Measurements from ENCODE around the gene C10orf105. TPM values are rescaled to one million over a fixed set of nuclear protein-coding genes. Genes with fewer than 3 reads are reported as not detected.

The C10orf105 gene
- total RNA-seq, 2 experiments from 2014 or later, result 0.17 to 0.30 TPM

DNA sequence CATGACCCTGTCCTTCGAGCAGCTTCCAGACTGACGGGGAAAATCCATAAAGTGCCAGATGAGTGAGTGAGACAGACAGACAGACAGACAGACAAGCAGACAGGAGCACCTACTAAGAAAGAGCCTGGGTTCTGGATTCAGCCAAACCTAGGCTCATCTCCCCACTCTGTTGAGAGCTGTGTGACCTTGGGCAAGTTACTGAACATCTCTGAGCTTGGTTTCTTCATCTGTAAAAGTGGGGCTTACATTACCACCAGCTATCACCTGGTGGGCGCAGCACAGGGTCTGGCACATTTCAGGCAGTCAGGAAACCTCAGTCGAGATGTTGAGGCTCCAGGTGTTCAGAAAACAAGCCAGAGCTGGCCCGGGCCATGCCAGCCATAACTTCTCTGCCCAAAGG, 37.6 kb downstream of the C10orf105 start:
- H3K36me3 Mint-ChIP-seq, result no peaks in the 10 kb centered on the region
- H3K9me3 Mint-ChIP-seq, result no peaks in the 10 kb centered on the region
- H3K27me3 Mint-ChIP-seq, result no peaks in the 10 kb centered on the region
- no peak overlapping the region for H3K4me3 Mint-ChIP-seq
- ATAC-seq (ENCODE audit: low read depth) (no peak), DNase-seq (no peak)
- peaks cover 4% of the 10 kb centered on the region for H3K4me1 Mint-ChIP-seq
- H3K27ac Mint-ChIP-seq, result no peak overlapping the region
- POLR2A ChIA-PET, result no interaction called here

DNA sequence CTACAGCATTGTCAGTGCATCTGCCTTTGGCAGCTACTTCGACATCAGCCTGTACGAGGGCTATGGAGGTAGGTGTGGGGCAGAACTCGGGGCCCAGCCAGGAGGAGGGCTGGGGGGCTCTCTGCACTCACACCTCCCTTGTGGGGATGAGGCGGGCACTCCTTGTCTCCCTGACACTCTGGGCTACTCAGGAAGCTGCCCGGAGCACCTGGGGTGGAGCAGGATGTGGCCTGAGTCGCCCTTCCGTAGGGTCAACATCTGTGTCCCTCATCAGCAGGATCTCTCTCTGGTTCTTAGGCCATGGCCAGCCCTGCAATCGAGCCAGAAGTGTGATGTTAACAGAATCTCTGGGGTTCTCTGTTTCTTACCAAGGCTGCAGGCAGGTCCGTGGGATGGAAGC, 40.2 kb downstream of the C10orf105 start:
- POLR2A ChIA-PET, result interaction anchor here (0.8 kb wide), 1 partner anchor 15 kb away, joined by 3 read pairs; no protein-coding TSS in a partner anchor
- Mint-ChIP-seq H3K9me3 (no peaks in the 10 kb centered on the region), H3K4me3 (no peak overlapping the region), H3K4me1 (peaks cover under 1% of the 10 kb centered on the region), H3K36me3 (no peaks in the 10 kb centered on the region), H3K27ac (no peak overlapping the region), H3K27me3 (no peaks in the 10 kb centered on the region)
- ATAC-seq (ENCODE audit: low read depth), result no peak
- DNase-seq, result no peak

DNA sequence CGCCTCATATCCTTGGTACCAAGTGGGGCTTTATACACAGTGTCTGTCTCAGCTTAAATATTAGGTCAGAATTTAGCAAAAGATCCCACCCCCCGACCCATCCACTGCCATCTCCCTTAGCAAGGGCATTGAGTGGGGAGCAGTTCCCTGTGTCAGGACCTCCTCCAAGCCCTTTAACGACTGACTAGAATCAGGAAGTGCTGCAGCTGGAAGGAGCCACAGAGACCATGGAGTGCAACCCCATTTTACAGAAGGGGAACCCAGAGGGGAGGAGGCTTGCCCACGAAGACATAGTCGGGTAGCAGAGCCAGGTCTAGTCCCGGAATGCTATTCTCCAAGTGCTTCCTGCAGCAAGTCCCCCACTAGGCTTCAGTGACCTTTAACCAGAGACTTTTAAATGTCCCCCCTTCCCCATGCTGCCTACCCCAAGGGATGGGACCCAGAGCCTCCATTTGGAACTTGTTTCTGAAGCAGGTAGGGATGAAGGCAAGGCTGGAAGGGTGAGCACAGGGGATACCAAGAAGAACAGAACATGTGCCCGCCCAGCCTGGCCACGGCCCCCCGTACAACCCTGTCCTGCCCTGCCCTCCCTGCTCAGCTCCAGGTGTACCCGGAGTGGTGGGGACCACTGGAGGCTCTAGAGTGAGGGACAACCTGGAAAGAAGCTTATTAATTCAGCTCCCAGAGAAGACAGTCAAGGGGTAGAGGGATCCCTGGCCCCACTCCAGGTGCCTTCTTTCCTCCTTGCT, 41.3 kb downstream of the C10orf105 start:
- no peaks in the 10 kb centered on the region for H3K36me3 Mint-ChIP-seq
- H3K27ac Mint-ChIP-seq, result no peak overlapping the region
- H3K4me3 Mint-ChIP-seq, result no peak overlapping the region
- H3K9me3 Mint-ChIP-seq, result no peaks in the 10 kb centered on the region
- no peaks in the 10 kb centered on the region for H3K27me3 Mint-ChIP-seq
- POLR2A ChIA-PET, result no interaction called here
- no peak for ATAC-seq (ENCODE audit: low read depth)
- DNase-seq, result no peak
- no peaks in the 10 kb centered on the region for H3K4me1 Mint-ChIP-seq

DNA sequence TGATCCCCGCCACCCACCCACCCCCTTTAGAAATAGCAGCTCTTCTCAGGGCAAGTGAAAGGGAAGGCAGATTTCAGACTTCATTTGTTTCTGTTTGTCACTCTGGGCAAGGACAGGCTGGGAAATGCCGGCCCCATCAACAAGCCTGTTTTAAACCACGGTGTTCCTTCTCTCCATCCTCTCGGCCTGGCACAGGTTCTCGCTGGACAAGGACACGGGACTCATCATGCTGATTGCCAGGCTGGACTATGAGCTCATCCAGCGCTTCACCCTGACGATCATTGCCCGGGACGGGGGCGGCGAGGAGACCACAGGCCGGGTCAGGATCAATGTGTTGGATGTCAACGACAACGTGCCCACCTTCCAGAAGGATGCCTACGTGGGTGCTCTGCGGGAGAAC, 42.3 kb downstream of the C10orf105 start:
- Mint-ChIP-seq H3K27ac (no peak overlapping the region), H3K4me3 (no peak overlapping the region), H3K27me3 (no peaks in the 10 kb centered on the region), H3K36me3 (no peaks in the 10 kb centered on the region), H3K9me3 (no peaks in the 10 kb centered on the region), H3K4me1 (no peaks in the 10 kb centered on the region)
- DNase-seq, result no peak
- no peak for ATAC-seq (ENCODE audit: low read depth)
- POLR2A ChIA-PET, result no interaction called here

DNA sequence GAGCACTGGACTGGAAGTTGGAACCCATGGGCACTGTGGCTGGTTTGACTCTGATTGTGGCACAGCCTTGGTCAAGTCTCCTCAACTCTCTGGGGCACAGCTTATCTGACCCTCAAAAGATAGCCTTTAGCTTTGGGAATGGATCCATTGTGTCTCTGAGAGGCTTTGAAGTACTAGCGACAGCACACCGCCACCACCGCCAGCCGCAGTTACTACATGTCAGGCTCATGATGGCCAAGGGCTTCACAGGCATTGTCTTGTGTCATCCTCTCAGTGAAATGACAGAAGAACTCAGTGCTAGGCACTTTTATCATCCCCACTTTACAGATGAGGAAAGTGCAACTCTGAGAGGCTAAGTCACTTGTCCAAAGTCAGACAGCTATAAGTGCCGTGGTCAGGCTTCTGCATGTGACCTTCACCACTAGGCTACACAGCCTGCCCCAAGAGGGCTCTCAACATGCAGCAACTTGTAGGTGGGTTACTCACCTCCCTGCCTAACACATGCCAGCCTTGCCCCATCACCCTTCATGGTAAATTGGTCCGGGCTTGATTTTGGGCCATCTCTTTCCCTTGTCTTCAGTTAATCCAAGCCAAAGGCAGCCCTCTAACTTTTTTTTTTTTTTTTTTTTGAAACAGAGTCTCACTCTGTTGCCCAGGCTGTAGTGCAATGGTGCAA, 44.1 kb downstream of the C10orf105 start:
- no peak overlapping the region for H3K27ac Mint-ChIP-seq
- POLR2A ChIA-PET, result no interaction called here
- H3K4me1 Mint-ChIP-seq, result no peaks in the 10 kb centered on the region
- H3K4me3 Mint-ChIP-seq, result no peak overlapping the region
- no peaks in the 10 kb centered on the region for H3K27me3 Mint-ChIP-seq
- no peak for DNase-seq
- no peaks in the 10 kb centered on the region for H3K36me3 Mint-ChIP-seq
- H3K9me3 Mint-ChIP-seq, result no peaks in the 10 kb centered on the region
- ATAC-seq (ENCODE audit: low read depth), result no peak

DNA sequence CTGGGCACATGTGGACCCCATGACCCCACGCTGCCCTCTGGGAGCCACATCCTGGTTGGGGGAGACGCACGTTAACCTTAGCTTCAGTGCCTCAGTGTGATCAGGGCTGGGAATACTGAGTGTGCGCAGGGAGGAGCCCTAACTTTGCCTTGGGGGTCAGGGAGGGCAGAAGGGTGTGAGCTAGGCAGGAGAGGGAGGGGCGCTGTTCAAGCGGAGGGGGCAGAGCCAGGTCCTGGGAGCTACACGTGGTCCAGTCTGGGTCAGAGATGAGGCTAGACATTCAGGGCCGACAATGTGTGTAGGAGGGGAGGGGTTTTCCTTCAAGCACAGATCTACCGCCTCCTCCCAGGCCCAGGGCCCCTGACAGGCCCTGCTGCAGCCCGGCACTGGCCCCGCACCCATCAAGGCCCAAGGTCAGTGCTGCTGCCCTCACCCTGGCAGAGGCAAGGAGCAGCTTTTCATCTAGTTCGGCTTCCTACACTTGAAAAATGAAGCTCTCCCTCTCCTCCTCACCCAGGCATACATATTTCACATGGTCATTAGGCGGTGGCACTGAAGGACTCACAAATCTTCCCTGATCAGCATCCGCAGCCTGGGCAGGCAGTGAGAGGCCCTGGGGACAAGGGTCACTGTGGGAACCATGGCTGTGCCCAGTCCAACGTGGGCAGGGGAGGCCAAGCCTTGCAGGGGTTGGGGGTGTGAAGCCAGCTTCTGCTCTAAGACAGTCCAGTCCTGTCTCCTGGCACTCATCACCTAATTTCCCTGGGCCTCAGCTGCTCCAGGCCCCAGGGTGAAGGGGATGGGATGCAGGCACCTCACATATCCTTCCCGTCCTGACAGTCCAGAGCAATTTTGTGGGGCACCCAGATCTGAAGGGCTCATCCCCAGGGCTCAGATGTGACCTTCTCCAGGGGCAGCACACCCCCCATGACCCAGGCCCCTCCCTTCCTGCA, 47.3 kb downstream of the C10orf105 start:
- POLR2A ChIA-PET, result no interaction called here
- ATAC-seq (ENCODE audit: low read depth), result no peak
- DNase-seq, result no peak
- Mint-ChIP-seq H3K27ac (peak overlapping the region; percentile 13), H3K27me3 (no peaks in the 10 kb centered on the region), H3K4me1 (peaks cover 4% of the 10 kb centered on the region), H3K4me3 (no peak overlapping the region), H3K9me3 (no peaks in the 10 kb centered on the region), H3K36me3 (no peaks in the 10 kb centered on the region)

DNA sequence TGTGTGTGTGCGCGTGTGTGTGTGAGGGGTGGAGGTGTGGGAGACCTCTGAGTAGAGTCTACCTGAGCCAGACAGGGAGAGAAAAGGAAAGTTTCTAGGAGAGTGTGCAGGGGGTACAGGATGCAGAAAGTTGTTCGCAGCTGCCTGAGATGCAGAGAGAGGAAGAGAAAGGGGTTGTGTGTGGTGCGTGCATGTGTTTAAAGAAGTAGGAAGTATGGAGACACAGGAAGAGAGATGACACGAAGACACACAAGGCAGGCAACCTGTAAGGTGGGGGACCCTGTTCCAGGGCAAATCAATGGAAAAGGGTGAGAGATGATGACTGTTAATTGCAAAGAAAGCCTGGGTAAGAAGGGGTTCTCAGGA, 52.2 kb downstream of the C10orf105 start:
- H3K27me3 Mint-ChIP-seq, result no peaks in the 10 kb centered on the region
- POLR2A ChIA-PET, result no interaction called here
- H3K9me3 Mint-ChIP-seq, result no peaks in the 10 kb centered on the region
- DNase-seq, result no peak
- peaks cover 2% of the 10 kb centered on the region for H3K36me3 Mint-ChIP-seq
- peak overlapping the region; percentile 42 for H3K4me3 Mint-ChIP-seq
- H3K27ac Mint-ChIP-seq, result peak overlapping the region; percentile 90
- peaks cover 14% of the 10 kb centered on the region for H3K4me1 Mint-ChIP-seq
- peak; percentile 81 for ATAC-seq (ENCODE audit: low read depth)

DNA sequence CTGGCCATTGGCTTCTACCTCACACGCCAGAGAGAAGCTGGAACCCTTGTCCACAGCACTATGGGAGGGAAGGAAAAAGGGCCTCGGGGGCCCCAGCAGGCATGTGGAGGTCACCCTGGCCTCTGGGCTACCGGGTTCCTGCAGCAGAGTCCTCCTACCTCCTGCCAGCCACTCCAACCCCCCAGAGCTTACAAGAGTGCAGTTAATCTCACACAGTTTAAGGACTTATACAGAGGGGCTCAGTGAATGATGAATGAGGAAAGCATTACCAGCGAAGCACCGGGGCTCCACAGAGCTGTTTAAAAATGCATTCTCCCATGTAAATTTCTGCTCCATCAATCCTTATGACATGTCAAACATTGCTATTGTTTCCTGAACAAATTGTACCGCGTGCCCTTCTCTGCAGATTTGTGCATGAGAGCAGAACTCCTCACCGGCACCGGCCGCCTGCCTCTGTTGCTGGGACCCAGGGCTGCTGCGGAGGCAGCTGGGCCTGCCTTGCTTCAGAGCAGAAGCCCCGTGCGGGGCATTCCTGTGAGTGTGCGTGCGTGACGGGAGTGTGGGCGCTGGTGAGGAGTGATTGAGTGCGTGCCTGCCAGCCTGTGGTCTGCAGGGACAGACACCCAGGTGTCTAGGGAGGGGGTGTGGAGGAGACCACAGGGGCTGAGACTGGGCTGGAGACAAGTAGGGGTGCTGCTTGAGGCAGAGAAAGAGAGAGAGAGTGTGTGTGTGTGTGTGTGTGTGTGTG, 52.8 kb downstream of the C10orf105 start:
- Mint-ChIP-seq H3K27ac (peak overlapping the region; percentile 90), H3K36me3 (peaks cover 2% of the 10 kb centered on the region), H3K4me3 (no peak overlapping the region), H3K4me1 (peaks cover 14% of the 10 kb centered on the region), H3K9me3 (no peaks in the 10 kb centered on the region), H3K27me3 (no peaks in the 10 kb centered on the region)
- no peak for DNase-seq
- POLR2A ChIA-PET, result no interaction called here
- peak; percentile 25 for ATAC-seq (ENCODE audit: low read depth)

DNA sequence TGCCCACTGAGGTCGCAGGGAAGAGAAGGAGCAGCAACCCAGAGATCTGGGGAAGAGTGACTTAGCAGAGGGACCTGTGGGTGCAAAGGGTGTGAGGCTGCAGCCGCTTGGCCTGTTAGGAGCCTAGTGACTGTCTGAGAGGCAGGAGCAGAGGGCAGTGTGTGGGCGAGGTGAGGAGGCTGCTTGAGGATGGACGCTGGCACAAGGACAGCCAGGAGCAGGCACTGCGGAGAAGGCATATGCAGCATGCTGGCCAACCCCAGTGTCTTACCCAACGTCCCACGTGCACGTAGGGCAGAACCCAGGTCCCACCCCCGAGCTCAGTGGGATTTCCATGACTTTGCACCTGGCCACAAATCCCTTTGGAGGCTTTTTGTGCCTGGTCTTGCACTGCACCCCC, 54.1 kb downstream of the C10orf105 start:
- Mint-ChIP-seq H3K27me3 (no peaks in the 10 kb centered on the region), H3K27ac (no peak overlapping the region), H3K9me3 (no peaks in the 10 kb centered on the region), H3K4me1 (peaks cover 14% of the 10 kb centered on the region), H3K36me3 (peaks cover 2% of the 10 kb centered on the region), H3K4me3 (no peak overlapping the region)
- ATAC-seq (ENCODE audit: low read depth) (no peak), DNase-seq (no peak)
- POLR2A ChIA-PET, result no interaction called here

DNA sequence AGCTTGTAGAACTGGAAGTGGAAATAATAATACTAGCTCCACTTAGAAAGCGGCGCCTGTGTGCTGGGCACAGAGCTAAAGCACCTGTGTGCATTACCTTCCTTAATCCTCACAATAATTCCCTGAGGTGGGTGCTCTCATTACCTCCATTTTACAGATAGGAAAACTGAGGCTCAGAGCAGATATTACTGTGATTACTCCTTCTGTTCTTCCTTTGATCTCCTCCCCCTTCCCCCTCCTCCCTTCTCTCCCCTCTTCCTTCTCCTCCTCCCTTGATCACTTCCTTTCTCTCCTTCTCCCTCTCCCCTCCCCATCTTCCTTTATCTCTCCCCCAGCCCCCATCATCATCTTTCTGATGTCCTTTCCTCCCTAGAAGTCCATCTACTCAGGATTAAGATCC, 55.0 kb downstream of the C10orf105 start:
- ATAC-seq (ENCODE audit: low read depth), result no peak
- peaks cover 2% of the 10 kb centered on the region for H3K36me3 Mint-ChIP-seq
- no peak overlapping the region for H3K27ac Mint-ChIP-seq
- H3K9me3 Mint-ChIP-seq, result no peaks in the 10 kb centered on the region
- peaks cover 14% of the 10 kb centered on the region for H3K4me1 Mint-ChIP-seq
- DNase-seq, result no peak
- no peaks in the 10 kb centered on the region for H3K27me3 Mint-ChIP-seq
- POLR2A ChIA-PET, result interaction anchor here (0.7 kb wide), 1 partner anchor 32 kb away, joined by 4 read pairs; no protein-coding TSS in a partner anchor
- H3K4me3 Mint-ChIP-seq, result no peak overlapping the region

DNA sequence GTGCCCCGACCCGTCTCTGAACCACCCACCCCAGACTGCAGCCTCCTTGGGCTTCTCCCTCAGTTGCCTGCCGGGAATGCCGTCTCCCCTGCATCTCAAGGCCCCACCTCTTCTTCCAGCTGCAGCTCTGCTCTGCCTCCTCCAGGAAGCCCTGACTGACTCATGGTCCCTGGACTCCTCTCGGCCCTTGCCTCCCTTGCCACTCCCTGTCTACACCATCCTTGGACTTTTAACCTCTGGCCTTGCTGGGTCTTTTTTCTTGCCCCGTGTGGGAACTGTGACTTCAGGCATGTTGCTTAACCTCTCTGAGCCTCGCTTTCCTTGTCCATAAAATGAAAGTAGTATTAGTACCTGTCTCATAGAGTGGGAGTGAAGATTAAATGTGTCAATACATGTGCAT, 56.3 kb downstream of the C10orf105 start:
- H3K4me1 Mint-ChIP-seq, result peaks cover 14% of the 10 kb centered on the region
- POLR2A ChIA-PET, result no interaction called here
- peaks cover 2% of the 10 kb centered on the region for H3K36me3 Mint-ChIP-seq
- H3K27ac Mint-ChIP-seq, result no peak overlapping the region
- no peak overlapping the region for H3K4me3 Mint-ChIP-seq
- DNase-seq (no peak), ATAC-seq (ENCODE audit: low read depth) (no peak)
- no peaks in the 10 kb centered on the region for H3K9me3 Mint-ChIP-seq
- peaks cover 2% of the 10 kb centered on the region for H3K27me3 Mint-ChIP-seq

DNA sequence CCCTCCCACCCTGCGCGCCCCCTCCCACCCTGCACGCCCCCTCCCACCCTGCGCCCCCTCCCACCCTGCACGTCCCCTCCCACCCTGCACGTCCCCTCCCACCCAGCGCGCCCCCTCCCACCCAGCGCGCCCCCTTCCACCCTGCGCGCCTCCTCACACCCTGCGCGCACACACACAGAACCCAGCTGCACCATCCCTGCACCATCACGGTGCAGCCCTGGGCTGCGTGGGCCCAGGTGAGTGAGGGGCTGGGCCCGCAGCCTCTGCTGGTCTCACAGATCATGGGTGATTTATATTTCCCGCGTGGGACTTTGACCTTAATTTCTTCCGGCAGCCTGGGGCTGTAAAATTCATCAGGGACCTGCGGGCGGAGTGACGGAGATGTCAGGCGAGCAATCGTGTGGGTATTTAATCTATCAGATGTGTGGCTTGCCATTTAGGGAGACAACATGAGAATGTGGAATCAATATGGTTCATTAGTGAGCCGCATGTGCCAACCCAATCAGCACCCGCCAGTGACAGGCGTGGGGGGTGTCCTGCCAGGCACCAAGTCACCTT, 57.7 kb downstream of the C10orf105 start:
- ATAC-seq (ENCODE audit: low read depth) (no peak), DNase-seq (no peak)
- H3K36me3 Mint-ChIP-seq, result peaks cover 2% of the 10 kb centered on the region
- H3K4me1 Mint-ChIP-seq, result peaks cover 5% of the 10 kb centered on the region
- H3K4me3 Mint-ChIP-seq, result no peak overlapping the region
- no peaks in the 10 kb centered on the region for H3K9me3 Mint-ChIP-seq
- POLR2A ChIA-PET, result no interaction called here
- peaks cover 5% of the 10 kb centered on the region for H3K27me3 Mint-ChIP-seq
- no peak overlapping the region for H3K27ac Mint-ChIP-seq
